IPS-18c (cell line): ENCODE data around the gene HSDL2.
"Not testable (repeated sequence)": the region's sequence is repeated elsewhere in the genome, so short reads cannot be mapped to it uniquely, and the experiment has no call there.

Experiments used
- H3K4me3 ChIP-seq: 2 replicates; pipeline ENCODE4 v1.7.0; 2013; ENCODE audit warnings: low read depth, mild to moderate bottlenecking, low read length, moderate library complexity; ENCODE audit not compliant: insufficient read depth
- H3K9me3 ChIP-seq: one replicate; pipeline ENCODE4 v1.6.1; 2013; ENCODE audit warnings: mild to moderate bottlenecking, low read length, moderate library complexity; ENCODE audit not compliant: control insufficient read depth, insufficient read depth

HSDL2 gene

GRCh38 chr9:112382501-112383364, 2.8 kb downstream of the HSDL2 start:
- Histone ChIP-seq H3K9me3 (no peaks in the 10 kb centered on the region), H3K4me3 (no peak overlapping the region)

GRCh38 chr9:112384219-112384618, 4.3 kb downstream of the HSDL2 start:
- no peaks in the 10 kb centered on the region for H3K9me3 ChIP-seq
- no peak overlapping the region for H3K4me3 ChIP-seq

- H3K9me3 ChIP-seq: no peaks in the 10 kb centered on the region
- H3K4me3 ChIP-seq: no peak overlapping the region
Measured at GRCh38 chr9:112384690-112385089, 4.8 kb downstream of the HSDL2 start.

GRCh38 chr9:112387115-112387514, 7.2 kb downstream of the HSDL2 start:
- Histone ChIP-seq H3K9me3 (no peaks in the 10 kb centered on the region), H3K4me3 (no peak overlapping the region)

GRCh38 chr9:112389897-112390296, 10.0 kb downstream of the HSDL2 start:
- H3K4me3 ChIP-seq, H3K9me3 ChIP-seq: not testable (repeated sequence)

- not testable (repeated sequence) for H3K9me3 ChIP-seq, H3K4me3 ChIP-seq
Measured at GRCh38 chr9:112391936-112392560, 12.1 kb downstream of the HSDL2 start.

- not testable (repeated sequence) for H3K4me3 ChIP-seq, H3K9me3 ChIP-seq
Measured at GRCh38 chr9:112393146-112393545, 13.2 kb downstream of the HSDL2 start.

- no peak overlapping the region for H3K4me3 ChIP-seq
Measured at GRCh38 chr9:112396416-112396815, 16.5 kb downstream of the HSDL2 start.

GRCh38 chr9:112396872-112397271, 17.0 kb downstream of the HSDL2 start:
- Histone ChIP-seq H3K9me3 (no peaks in the 10 kb centered on the region), H3K4me3 (no peak overlapping the region)

More at GRCh38 chr9:112396416-112396815, 16.5 kb downstream of the HSDL2 start:
- no peaks in the 10 kb centered on the region for H3K9me3 ChIP-seq

- H3K9me3 ChIP-seq: no peaks in the 10 kb centered on the region
- no peak overlapping the region for H3K4me3 ChIP-seq
Measured at GRCh38 chr9:112401175-112401815, 21.4 kb downstream of the HSDL2 start.

GRCh38 chr9:112403614-112404201, 23.8 kb downstream of the HSDL2 start:
- H3K4me3 ChIP-seq: no peak overlapping the region
- no peaks in the 10 kb centered on the region for H3K9me3 ChIP-seq

- Histone ChIP-seq H3K4me3 (no peak overlapping the region), H3K9me3 (no peaks in the 10 kb centered on the region)
Measured at GRCh38 chr9:112404508-112404932, 24.6 kb downstream of the HSDL2 start.

- no peaks in the 10 kb centered on the region for H3K9me3 ChIP-seq
- no peak overlapping the region for H3K4me3 ChIP-seq
Measured at GRCh38 chr9:112408275-112408674, 28.4 kb downstream of the HSDL2 start.

GRCh38 chr9:112408819-112409218, 28.9 kb downstream of the HSDL2 start:
- Histone ChIP-seq H3K4me3 (no peak overlapping the region), H3K9me3 (no peaks in the 10 kb centered on the region)

- Histone ChIP-seq H3K9me3 (no peaks in the 10 kb centered on the region), H3K4me3 (no peak overlapping the region)
Measured at GRCh38 chr9:112409758-112410157, 29.9 kb downstream of the HSDL2 start.

GRCh38 chr9:112411626-112412027, 31.7 kb downstream of the HSDL2 start:
- Histone ChIP-seq H3K4me3 (no peak overlapping the region), H3K9me3 (no peaks in the 10 kb centered on the region)

GRCh38 chr9:112413728-112414127, 33.8 kb downstream of the HSDL2 start:
- not testable (repeated sequence) for H3K4me3 ChIP-seq

GRCh38 chr9:112420208-112420607, 40.3 kb downstream of the HSDL2 start:
- Histone ChIP-seq H3K9me3 (no peaks in the 10 kb centered on the region), H3K4me3 (no peak overlapping the region)

More at GRCh38 chr9:112413728-112414127, 33.8 kb downstream of the HSDL2 start:
- H3K9me3 ChIP-seq: not testable (repeated sequence)
